HFFc6 (cell line): ENCODE results near the gene NAA11. TPM values are rescaled to one million over a fixed set of nuclear protein-coding genes. Genes with fewer than 3 reads are reported as not detected.
"Not testable (repeated sequence)": the region's sequence is repeated elsewhere in the genome, so short reads cannot be mapped to it uniquely, and the experiment has no call there.

ENCODE experiments used
- DNase-seq: peaks from one replicate; pipeline ENCODE4 v3.0.0-alpha.2; 2018
- H3K27ac Mint-ChIP-seq: 2 replicates; pipeline ENCODE4 v1.8.0; 2020; ENCODE audit warnings: mild to moderate bottlenecking, mixed read lengths
- H3K27me3 Mint-ChIP-seq: 2 replicates; pipeline ENCODE4 v1.8.0; 2021; ENCODE audit warnings: mild to moderate bottlenecking, moderate library complexity, mixed read lengths; ENCODE audit not compliant: insufficient read depth
- H3K36me3 Mint-ChIP-seq: 2 replicates; pipeline ENCODE4 v1.8.0; 2021; ENCODE audit warnings: low read depth, mixed read lengths
- H3K4me1 Mint-ChIP-seq: 2 replicates; pipeline ENCODE4 v1.8.0; 2020; ENCODE audit warnings: low read depth, mixed read lengths
- H3K4me3 Mint-ChIP-seq: 2 replicates; pipeline ENCODE4 v1.8.0; 2020; ENCODE audit warnings: mild to moderate bottlenecking, moderate library complexity, mixed read lengths
- H3K9me3 Mint-ChIP-seq: 2 replicates; pipeline ENCODE4 v1.8.0; 2020; ENCODE audit warnings: mild to moderate bottlenecking, mixed read lengths
- CTCF ChIP-seq: fragments of 200-600 bp; sonication (generic); IDR thresholded peaks from 2 replicates; pipeline ENCODE4 v1.5.0; 2021; ENCODE audit warnings: antibody characterized with exemption, mild to moderate bottlenecking
- total RNA-seq, 6 experiments: library from RNA; stranded (reverse); fragmentation: NEBNext Ultra II Directional; extraction: Animal tissue kit (Norgen Biotek cat#: 25700); gene quantifications; 2 replicates in 1 of 6; 3 replicates in 5 of 6; pipeline ENCODE4 v1.2.3, GENCODE V29; 2021

Gene NAA11
- total RNA-seq, 6 experiments from 2014 or later = not detected

GRCh38 chr4:79281566-79282359 is 44.1 kb downstream of the NAA11 start:
- H3K4me1 Mint-ChIP-seq = no peaks in the 10 kb centered on the region
- TF ChIP-seq CTCF = no peak
- H3K27me3 Mint-ChIP-seq = no peaks in the 10 kb centered on the region
- no peak overlapping the region for H3K4me3 Mint-ChIP-seq
- H3K9me3 Mint-ChIP-seq = peaks cover 6% of the 10 kb centered on the region; the same call in 1 of the 2 replicates
- no peak for DNase-seq
- H3K27ac Mint-ChIP-seq = no peak overlapping the region
- H3K36me3 Mint-ChIP-seq = no peaks in the 10 kb centered on the region; the same call in 1 of the 2 replicates

- H3K27me3 Mint-ChIP-seq, H3K4me3 Mint-ChIP-seq, H3K4me1 Mint-ChIP-seq, H3K27ac Mint-ChIP-seq, H3K36me3 Mint-ChIP-seq, DNase-seq: not testable (repeated sequence)
- H3K9me3 Mint-ChIP-seq = peaks cover 16% of the 10 kb centered on the region
Measured at GRCh38 chr4:79277467-79277866, 48.4 kb downstream of the NAA11 start.

GRCh38 chr4:79273915-79274314 is 51.9 kb downstream of the NAA11 start:
- Mint-ChIP-seq H3K27ac (no peak overlapping the region), H3K4me3 (no peak overlapping the region)
- TF ChIP-seq CTCF = no peak

GRCh38 chr4:79272761-79273160 is 53.1 kb downstream of the NAA11 start:
- TF ChIP-seq CTCF = no peak
- Mint-ChIP-seq H3K4me1 (no peaks in the 10 kb centered on the region), H3K27me3 (no peaks in the 10 kb centered on the region), H3K27ac (no peak overlapping the region), H3K4me3 (no peak overlapping the region), H3K9me3 (peaks cover 11% of the 10 kb centered on the region), H3K36me3 (no peaks in the 10 kb centered on the region)
- DNase-seq = no peak

More at GRCh38 chr4:79273915-79274314, 51.9 kb downstream of the NAA11 start:
- no peaks in the 10 kb centered on the region for H3K27me3 Mint-ChIP-seq
- H3K9me3 Mint-ChIP-seq = peaks cover 17% of the 10 kb centered on the region
- H3K4me1 Mint-ChIP-seq = no peaks in the 10 kb centered on the region
- DNase-seq = no peak
- no peaks in the 10 kb centered on the region; the same call in 1 of the 2 replicates for H3K36me3 Mint-ChIP-seq

- no peak overlapping the region for H3K27ac Mint-ChIP-seq
- H3K36me3 Mint-ChIP-seq = no peaks in the 10 kb centered on the region
- no peak overlapping the region for H3K4me3 Mint-ChIP-seq
- no peak for DNase-seq
- no peak for TF ChIP-seq CTCF
- no peaks in the 10 kb centered on the region for H3K27me3 Mint-ChIP-seq
- no peaks in the 10 kb centered on the region for H3K4me1 Mint-ChIP-seq
- peaks cover 14% of the 10 kb centered on the region for H3K9me3 Mint-ChIP-seq
Measured at GRCh38 chr4:79272126-79272525, 53.7 kb downstream of the NAA11 start.

- DNase-seq = no peak
- Mint-ChIP-seq H3K4me3 (no peak overlapping the region), H3K27me3 (no peaks in the 10 kb centered on the region), H3K36me3 (no peaks in the 10 kb centered on the region), H3K9me3 (peaks cover 7% of the 10 kb centered on the region; the same call in 1 of the 2 replicates), H3K27ac (no peak overlapping the region), H3K4me1 (no peaks in the 10 kb centered on the region)
- TF ChIP-seq CTCF = no peak
Measured at GRCh38 chr4:79267671-79268070, 58.2 kb downstream of the NAA11 start.
